Raji (cell line): ENCODE measurements around the gene KIAA1958.

Source experiments
- POLR2A ChIP-seq: IDR thresholded peaks from 2 replicates; pipeline ENCODE4 v1.6.1; 2011; ENCODE audit warnings: low read depth, low read length, control low read depth; ENCODE audit not compliant: insufficient read depth

Gene KIAA1958

GRCh38 chr9:112540800-112541199, 54.2 kb downstream of the KIAA1958 start:
- no peak for TF ChIP-seq POLR2A

GRCh38 chr9:112541685-112542084, 55.1 kb downstream of the KIAA1958 start:
- TF ChIP-seq POLR2A, result no peak

GRCh38 chr9:112542593-112543292, 56.1 kb downstream of the KIAA1958 start:
- TF ChIP-seq POLR2A, result no peak

DNA sequence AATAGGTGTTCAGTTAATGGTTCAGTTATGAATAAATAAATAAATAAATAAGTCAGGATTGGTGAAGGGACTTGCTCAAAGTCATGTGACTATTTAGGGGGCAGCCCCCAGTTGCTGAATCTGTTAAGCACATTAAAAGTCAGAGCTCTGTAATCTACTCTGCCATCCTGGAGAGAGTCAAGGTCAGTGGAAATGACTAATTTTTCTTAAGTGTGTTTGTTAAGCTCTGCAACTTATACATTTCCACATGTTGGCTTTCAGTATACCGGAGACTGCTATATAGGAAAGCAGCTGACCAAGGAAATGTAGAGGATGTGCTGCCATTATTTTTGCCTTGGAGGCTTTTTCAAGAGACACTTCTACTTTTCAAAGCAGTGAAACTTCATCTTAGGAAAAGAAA, 57.9 kb downstream of the KIAA1958 start:
- no peak for TF ChIP-seq POLR2A

GRCh38 chr9:112545237-112545636, 58.6 kb downstream of the KIAA1958 start:
- no peak for TF ChIP-seq POLR2A

- no peak for TF ChIP-seq POLR2A
These were observed 59.8 kb downstream of the KIAA1958 start for GRCh38 chr9:112546149-112547012.

GRCh38 chr9:112548051-112548440, 61.4 kb downstream of the KIAA1958 start:
- TF ChIP-seq POLR2A, result no peak

DNA sequence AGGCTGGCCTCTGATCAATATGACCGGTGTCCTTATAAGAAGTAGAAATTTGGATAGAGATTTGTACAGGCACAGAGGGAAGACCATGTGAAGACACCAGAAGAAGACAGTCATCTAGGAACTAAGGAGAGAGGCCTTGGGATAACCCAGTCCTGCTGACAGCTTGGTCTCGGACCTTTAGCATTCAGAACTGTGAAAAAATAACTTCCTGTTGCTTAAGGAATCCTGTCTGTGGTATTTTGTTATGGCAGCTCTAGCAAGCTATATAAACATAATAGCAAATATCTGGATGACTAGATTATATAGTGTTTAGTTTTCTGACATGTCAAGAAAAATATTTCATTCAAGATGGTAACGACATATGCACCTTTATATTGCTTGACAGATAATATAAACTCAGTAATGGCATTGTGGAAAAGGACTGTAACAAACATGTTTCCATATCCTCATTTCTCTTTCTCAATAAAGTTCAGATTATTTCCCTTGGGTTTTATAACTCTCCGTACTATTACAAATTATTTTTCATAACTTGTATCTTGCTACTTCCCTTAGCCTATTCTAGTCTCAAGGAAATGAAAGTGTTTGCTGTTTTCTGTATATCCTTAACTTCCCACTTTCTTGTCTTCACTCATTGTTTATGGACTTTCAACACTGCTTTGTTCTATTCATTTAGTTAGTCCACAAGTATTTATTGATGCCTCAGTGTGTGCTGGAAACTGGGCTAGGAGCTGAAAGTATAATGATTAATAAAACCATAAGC, 62.4 kb downstream of the KIAA1958 start:
- TF ChIP-seq POLR2A, result no peak

DNA sequence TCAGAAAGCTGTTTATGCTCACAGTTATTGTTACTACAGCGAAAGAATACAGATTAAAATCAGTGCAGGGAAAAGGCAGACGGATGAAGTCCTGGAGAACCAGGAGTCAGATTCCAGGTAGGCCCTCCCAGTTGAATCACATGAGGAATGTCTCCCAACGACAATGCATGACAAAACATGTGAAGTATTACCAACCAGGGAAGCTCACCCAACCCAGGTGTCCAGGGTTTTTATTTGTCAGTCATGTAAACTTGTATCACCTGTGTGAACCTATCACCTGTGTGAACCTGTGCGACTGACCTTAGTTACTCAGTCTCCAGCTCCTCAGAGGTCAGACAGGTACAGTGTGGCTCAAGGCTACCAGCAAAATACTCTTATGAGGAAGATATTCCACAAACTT, 63.9 kb downstream of the KIAA1958 start:
- no peak for TF ChIP-seq POLR2A

DNA sequence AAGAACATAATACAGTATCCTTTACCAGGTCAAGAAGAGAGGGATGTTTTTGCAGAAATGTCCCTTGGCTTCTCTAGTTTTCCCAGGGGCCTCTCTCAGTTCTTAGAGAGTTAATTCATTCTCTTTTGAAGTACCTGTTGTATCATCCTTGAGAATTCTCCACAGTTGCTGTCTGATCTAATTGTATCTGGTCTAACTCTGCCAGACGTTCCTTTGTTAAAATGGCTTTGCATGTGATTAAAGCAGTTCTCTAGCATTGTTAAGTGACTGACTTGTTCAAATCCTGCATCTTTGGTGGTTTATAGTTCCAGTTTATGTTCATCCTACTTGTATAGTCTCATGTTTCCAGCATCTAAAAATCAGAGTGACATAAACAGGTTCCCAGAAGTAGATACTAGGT, 65.0 kb downstream of the KIAA1958 start:
- TF ChIP-seq POLR2A, result no peak

GRCh38 chr9:112552229-112553056, 65.8 kb downstream of the KIAA1958 start:
- TF ChIP-seq POLR2A, result no peak

- TF ChIP-seq POLR2A, result no peak
These were observed 66.7 kb downstream of the KIAA1958 start for GRCh38 chr9:112553256-112553826.

- no peak for TF ChIP-seq POLR2A
These were observed 67.9 kb downstream of the KIAA1958 start for GRCh38 chr9:112554516-112554915.

DNA sequence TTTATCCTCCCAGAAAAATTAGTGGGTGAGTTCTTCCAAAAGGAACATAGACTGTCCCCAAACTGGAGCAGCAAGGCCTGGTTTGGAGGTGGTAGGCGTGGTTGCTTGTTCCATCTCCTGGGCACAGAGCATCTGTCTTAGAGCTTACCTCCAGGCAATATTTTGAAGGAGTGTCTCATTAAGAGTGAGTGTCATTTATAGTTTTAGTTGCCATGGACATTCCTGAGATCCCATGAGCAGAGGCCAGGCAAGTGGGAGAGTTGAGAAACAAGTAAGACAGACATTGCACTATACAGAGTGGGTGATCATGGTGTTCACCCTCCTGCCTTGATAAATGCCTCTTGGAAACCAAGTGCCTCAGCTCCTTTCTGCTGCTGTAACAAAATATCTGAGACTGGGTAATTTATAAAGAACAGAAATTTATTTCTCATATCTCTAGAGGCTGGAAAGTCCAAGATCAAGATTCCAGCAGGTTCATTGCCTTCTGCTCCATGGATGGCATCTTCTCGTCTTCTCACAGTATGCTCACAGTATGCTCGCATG, 68.5 kb downstream of the KIAA1958 start:
- no peak for TF ChIP-seq POLR2A

DNA sequence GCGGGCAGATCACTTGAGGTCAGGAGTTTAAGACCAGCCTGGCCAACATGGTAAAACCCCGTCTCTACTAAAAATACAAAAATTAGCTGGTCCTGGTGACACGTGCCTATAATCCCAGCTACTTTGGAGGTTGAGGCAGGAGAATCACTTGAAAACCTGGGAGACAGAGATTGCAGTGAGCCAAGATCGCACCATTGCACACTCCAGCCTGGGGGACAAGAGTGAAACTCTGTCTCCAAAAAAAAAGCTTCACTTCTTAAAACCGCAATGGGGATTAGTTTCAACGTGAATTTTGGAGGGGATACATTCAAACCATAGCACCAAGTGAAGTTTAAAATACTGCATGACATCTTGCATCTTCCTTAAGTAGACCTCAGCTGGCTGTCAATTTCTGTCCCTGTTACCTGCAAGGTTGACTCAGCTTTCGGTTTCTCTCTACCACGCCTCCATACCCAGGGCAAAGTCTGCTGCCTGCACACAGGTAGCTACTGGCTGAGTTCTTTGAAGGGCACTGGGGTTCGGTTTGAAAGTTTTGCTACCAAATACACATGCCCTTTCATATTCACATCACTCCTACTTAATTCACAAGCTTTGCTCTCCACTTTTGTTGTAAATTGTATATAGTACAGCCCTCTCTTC, 69.3 kb downstream of the KIAA1958 start:
- TF ChIP-seq POLR2A, result no peak
